Erythroblast (primary cell): ENCODE measurements around the gene CDH18.

Experiments used
- GATA1 ChIP-seq: IDR thresholded peaks from 2 replicates; pipeline ENCODE4 v1.6.1; 2011; ENCODE audit warnings: low read depth, mild to moderate bottlenecking, control low read depth, low read length, moderate library complexity
- POLR2A ChIP-seq: IDR thresholded peaks from 2 replicates; pipeline ENCODE4 v1.6.1; 2011; ENCODE audit warnings: mild to moderate bottlenecking, low read length

DNA sequence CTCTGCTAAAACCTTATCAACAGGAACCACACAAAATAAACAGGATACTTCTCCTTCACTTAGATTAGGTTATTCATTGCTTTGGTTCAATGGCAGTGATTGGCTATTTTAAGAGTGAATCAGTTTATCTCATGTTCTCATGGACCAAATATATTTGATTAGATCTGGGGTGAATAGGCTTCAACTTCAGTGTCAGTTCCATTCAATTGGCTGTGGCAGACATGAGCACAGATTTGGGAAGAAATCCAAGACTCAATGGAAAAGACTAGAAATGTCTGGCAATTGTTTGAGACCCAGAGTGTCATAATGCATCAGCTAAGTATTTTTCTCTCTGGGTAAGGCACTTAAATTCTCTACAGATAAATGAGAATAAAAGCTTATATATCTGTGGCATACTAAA is 37.1 kb downstream of the CDH18 start:
- TF ChIP-seq POLR2A (no peak), GATA1 (no peak)
